Measurements from ENCODE around the gene TECR.
"Not testable (repeated sequence)": the region's sequence is repeated elsewhere in the genome, so short reads cannot be mapped to it uniquely, and the experiment has no call there.

Gene TECR

GRCh38 chr19:14584372-14584771 lies 55.0 kb downstream of the TECR start:
- not testable (repeated sequence) for H3K9me3 ChIP-seq (ENCODE audit: control insufficient read depth in 2 of 2, low read length in 2 of 2); H3K36me3 ChIP-seq (ENCODE audit: control insufficient read depth in 2 of 2, insufficient read depth in 2 of 2, low read length in 2 of 2); H3K27me3 ChIP-seq (ENCODE audit: control insufficient read depth in 2 of 2, insufficient read depth in 2 of 2, low read length in 2 of 2); H3K27ac ChIP-seq (ENCODE audit: low read depth in 2 of 2, low read length in 2 of 2); H3K4me1 ChIP-seq (ENCODE audit: control insufficient read depth in 2 of 2, insufficient read depth in 2 of 2, low read length in 2 of 2); H3K9ac ChIP-seq (ENCODE audit: low read depth in 1 of 2, low read length in 2 of 2); H3K4me3 ChIP-seq (ENCODE audit: low read length in 2 of 2)

- not testable (repeated sequence) for H3K4me1 ChIP-seq (ENCODE audit: control insufficient read depth in 2 of 2, insufficient read depth in 2 of 2, low read length in 2 of 2); H3K27me3 ChIP-seq (ENCODE audit: control insufficient read depth in 2 of 2, insufficient read depth in 2 of 2, low read length in 2 of 2); H3K36me3 ChIP-seq (ENCODE audit: control insufficient read depth in 2 of 2, insufficient read depth in 2 of 2, low read length in 2 of 2); H3K4me3 ChIP-seq (ENCODE audit: low read length in 2 of 2); H3K9me3 ChIP-seq (ENCODE audit: control insufficient read depth in 2 of 2, low read length in 2 of 2); H3K27ac ChIP-seq (ENCODE audit: low read depth in 2 of 2, low read length in 2 of 2); H3K9ac ChIP-seq (ENCODE audit: low read depth in 1 of 2, low read length in 2 of 2)
Observed at GRCh38 chr19:14585187-14585586, 55.8 kb downstream of the TECR start.

GRCh38 chr19:14589433-14589832 lies 60.0 kb downstream of the TECR start:
- not testable (repeated sequence) for H3K9me3 ChIP-seq (ENCODE audit: control insufficient read depth in 2 of 2, low read length in 2 of 2); H3K4me1 ChIP-seq (ENCODE audit: control insufficient read depth in 2 of 2, insufficient read depth in 2 of 2, low read length in 2 of 2); H3K36me3 ChIP-seq (ENCODE audit: control insufficient read depth in 2 of 2, insufficient read depth in 2 of 2, low read length in 2 of 2); H3K27me3 ChIP-seq (ENCODE audit: control insufficient read depth in 2 of 2, insufficient read depth in 2 of 2, low read length in 2 of 2); H3K9ac ChIP-seq (ENCODE audit: low read depth in 1 of 2, low read length in 2 of 2); H3K4me3 ChIP-seq (ENCODE audit: low read length in 2 of 2); H3K27ac ChIP-seq (ENCODE audit: low read depth in 2 of 2, low read length in 2 of 2)

- H3K9me3 ChIP-seq (ENCODE audit: control insufficient read depth in 2 of 2, low read length in 2 of 2): no peaks in the 10 kb centered on the region
- H3K27me3 ChIP-seq (ENCODE audit: control insufficient read depth in 2 of 2, insufficient read depth in 2 of 2, low read length in 2 of 2): no peaks in the 10 kb centered on the region
- H3K36me3 ChIP-seq (ENCODE audit: control insufficient read depth in 2 of 2, insufficient read depth in 2 of 2, low read length in 2 of 2): no peaks in the 10 kb centered on the region
- H3K4me1 ChIP-seq (ENCODE audit: control insufficient read depth in 2 of 2, insufficient read depth in 2 of 2, low read length in 2 of 2): no peaks in the 10 kb centered on the region
- no peak overlapping the region for H3K27ac ChIP-seq (ENCODE audit: low read depth in 2 of 2, low read length in 2 of 2)
- no peak overlapping the region for H3K9ac ChIP-seq (ENCODE audit: low read depth in 1 of 2, low read length in 2 of 2)
- H3K4me3 ChIP-seq (ENCODE audit: low read length in 2 of 2): no peak overlapping the region
Observed at GRCh38 chr19:14595558-14595957, 66.2 kb downstream of the TECR start.

GRCh38 chr19:14599548-14600147 lies 70.3 kb downstream of the TECR start:
- H3K27me3 ChIP-seq (ENCODE audit: control insufficient read depth in 2 of 2, insufficient read depth in 2 of 2, low read length in 2 of 2): no peaks in the 10 kb centered on the region
- no peak overlapping the region for H3K27ac ChIP-seq (ENCODE audit: low read depth in 2 of 2, low read length in 2 of 2)
- H3K4me1 ChIP-seq (ENCODE audit: control insufficient read depth in 2 of 2, insufficient read depth in 2 of 2, low read length in 2 of 2): no peaks in the 10 kb centered on the region
- no peak overlapping the region for H3K4me3 ChIP-seq (ENCODE audit: low read length in 2 of 2)
- no peaks in the 10 kb centered on the region for H3K9me3 ChIP-seq (ENCODE audit: control insufficient read depth in 2 of 2, low read length in 2 of 2)
- H3K9ac ChIP-seq (ENCODE audit: low read depth in 1 of 2, low read length in 2 of 2): no peak overlapping the region
- H3K36me3 ChIP-seq (ENCODE audit: control insufficient read depth in 2 of 2, insufficient read depth in 2 of 2, low read length in 2 of 2): no peaks in the 10 kb centered on the region

GRCh38 chr19:14603990-14604387 lies 74.6 kb downstream of the TECR start:
- no peak overlapping the region for H3K27ac ChIP-seq (ENCODE audit: low read depth in 2 of 2, low read length in 2 of 2)
- H3K4me3 ChIP-seq (ENCODE audit: low read length in 2 of 2): no peak overlapping the region
- H3K9ac ChIP-seq (ENCODE audit: low read depth in 1 of 2, low read length in 2 of 2): no peak overlapping the region
- no peaks in the 10 kb centered on the region for H3K36me3 ChIP-seq (ENCODE audit: control insufficient read depth in 2 of 2, insufficient read depth in 2 of 2, low read length in 2 of 2)
- H3K4me1 ChIP-seq (ENCODE audit: control insufficient read depth in 2 of 2, insufficient read depth in 2 of 2, low read length in 2 of 2): no peaks in the 10 kb centered on the region
- no peaks in the 10 kb centered on the region for H3K9me3 ChIP-seq (ENCODE audit: control insufficient read depth in 2 of 2, low read length in 2 of 2)
- H3K27me3 ChIP-seq (ENCODE audit: control insufficient read depth in 2 of 2, insufficient read depth in 2 of 2, low read length in 2 of 2): no peaks in the 10 kb centered on the region

GRCh38 chr19:14606627-14607026 lies 77.2 kb downstream of the TECR start:
- H3K9me3 ChIP-seq (ENCODE audit: control insufficient read depth in 2 of 2, low read length in 2 of 2): no peaks in the 10 kb centered on the region
- H3K4me1 ChIP-seq (ENCODE audit: control insufficient read depth in 2 of 2, insufficient read depth in 2 of 2, low read length in 2 of 2): no peaks in the 10 kb centered on the region
- no peak overlapping the region for H3K27ac ChIP-seq (ENCODE audit: low read depth in 2 of 2, low read length in 2 of 2)
- H3K4me3 ChIP-seq (ENCODE audit: low read length in 2 of 2): no peak overlapping the region
- H3K36me3 ChIP-seq (ENCODE audit: control insufficient read depth in 2 of 2, insufficient read depth in 2 of 2, low read length in 2 of 2): no peaks in the 10 kb centered on the region
- no peaks in the 10 kb centered on the region for H3K27me3 ChIP-seq (ENCODE audit: control insufficient read depth in 2 of 2, insufficient read depth in 2 of 2, low read length in 2 of 2)
- no peak overlapping the region for H3K9ac ChIP-seq (ENCODE audit: low read depth in 1 of 2, low read length in 2 of 2)

- Histone ChIP-seq H3K36me3 (ENCODE audit: control insufficient read depth in 2 of 2, insufficient read depth in 2 of 2, low read length in 2 of 2) (no peaks in the 10 kb centered on the region), H3K4me3 (ENCODE audit: low read length in 2 of 2) (no peak overlapping the region), H3K4me1 (ENCODE audit: control insufficient read depth in 2 of 2, insufficient read depth in 2 of 2, low read length in 2 of 2) (no peaks in the 10 kb centered on the region), H3K27ac (ENCODE audit: low read depth in 2 of 2, low read length in 2 of 2) (no peak overlapping the region), H3K27me3 (ENCODE audit: control insufficient read depth in 2 of 2, insufficient read depth in 2 of 2, low read length in 2 of 2) (no peaks in the 10 kb centered on the region), H3K9me3 (ENCODE audit: control insufficient read depth in 2 of 2, low read length in 2 of 2) (no peaks in the 10 kb centered on the region), H3K9ac (ENCODE audit: low read depth in 1 of 2, low read length in 2 of 2) (no peak overlapping the region)
Observed at GRCh38 chr19:14611051-14611450, 81.7 kb downstream of the TECR start.

- H3K27ac ChIP-seq (ENCODE audit: low read depth in 2 of 2, low read length in 2 of 2): not testable (repeated sequence)
Observed at GRCh38 chr19:14612242-14612641, 82.8 kb downstream of the TECR start.

GRCh38 chr19:14612657-14613056 lies 83.3 kb downstream of the TECR start:
- Histone ChIP-seq H3K4me1 (ENCODE audit: control insufficient read depth in 2 of 2, insufficient read depth in 2 of 2, low read length in 2 of 2) (no peaks in the 10 kb centered on the region), H3K27ac (ENCODE audit: low read depth in 2 of 2, low read length in 2 of 2) (no peak overlapping the region), H3K9ac (ENCODE audit: low read depth in 1 of 2, low read length in 2 of 2) (no peak overlapping the region)

More at GRCh38 chr19:14612242-14612641, 82.8 kb downstream of the TECR start:
- not testable (repeated sequence) for H3K36me3 ChIP-seq (ENCODE audit: control insufficient read depth in 2 of 2, insufficient read depth in 2 of 2, low read length in 2 of 2); H3K27me3 ChIP-seq (ENCODE audit: control insufficient read depth in 2 of 2, insufficient read depth in 2 of 2, low read length in 2 of 2); H3K9ac ChIP-seq (ENCODE audit: low read depth in 1 of 2, low read length in 2 of 2); H3K9me3 ChIP-seq (ENCODE audit: control insufficient read depth in 2 of 2, low read length in 2 of 2); H3K4me3 ChIP-seq (ENCODE audit: low read length in 2 of 2); H3K4me1 ChIP-seq (ENCODE audit: control insufficient read depth in 2 of 2, insufficient read depth in 2 of 2, low read length in 2 of 2)

More at GRCh38 chr19:14612657-14613056, 83.3 kb downstream of the TECR start:
- H3K27me3 ChIP-seq (ENCODE audit: control insufficient read depth in 2 of 2, insufficient read depth in 2 of 2, low read length in 2 of 2): no peaks in the 10 kb centered on the region
- H3K4me3 ChIP-seq (ENCODE audit: low read length in 2 of 2): no peak overlapping the region
- H3K36me3 ChIP-seq (ENCODE audit: control insufficient read depth in 2 of 2, insufficient read depth in 2 of 2, low read length in 2 of 2): no peaks in the 10 kb centered on the region
- no peaks in the 10 kb centered on the region for H3K9me3 ChIP-seq (ENCODE audit: control insufficient read depth in 2 of 2, low read length in 2 of 2)

Data from mucosa of rectum (tissue), 2 donors.